Subcutaneous adipose tissue (tissue), 4 donors: ENCODE data around the gene MDP1. TPM values are rescaled to one million over a fixed set of nuclear protein-coding genes. Genes with fewer than 3 reads are reported as not detected.

Source experiments
- total RNA-seq, 4 donors: library from RNA; depleted of rRNA; stranded (reverse); fragments of >200 nt; gene quantifications; one replicate each; pipeline ENCODE4 v1.1.0, GENCODE V29; 2016
- TF ChIP-seq, protein P1 (sequence below): fragments of 450-650 bp; IDR thresholded peaks from one replicate; pipeline ENCODE4 v1.5.1; 2016; ENCODE audit warnings: low read depth, mild to moderate bottlenecking, control low read depth, antibody characterized with exemption, moderate library complexity

Gene MDP1
- total RNA-seq, result 10 to 100 TPM; 14.3 to 30.3 (median 24.1) TPM

DNA sequence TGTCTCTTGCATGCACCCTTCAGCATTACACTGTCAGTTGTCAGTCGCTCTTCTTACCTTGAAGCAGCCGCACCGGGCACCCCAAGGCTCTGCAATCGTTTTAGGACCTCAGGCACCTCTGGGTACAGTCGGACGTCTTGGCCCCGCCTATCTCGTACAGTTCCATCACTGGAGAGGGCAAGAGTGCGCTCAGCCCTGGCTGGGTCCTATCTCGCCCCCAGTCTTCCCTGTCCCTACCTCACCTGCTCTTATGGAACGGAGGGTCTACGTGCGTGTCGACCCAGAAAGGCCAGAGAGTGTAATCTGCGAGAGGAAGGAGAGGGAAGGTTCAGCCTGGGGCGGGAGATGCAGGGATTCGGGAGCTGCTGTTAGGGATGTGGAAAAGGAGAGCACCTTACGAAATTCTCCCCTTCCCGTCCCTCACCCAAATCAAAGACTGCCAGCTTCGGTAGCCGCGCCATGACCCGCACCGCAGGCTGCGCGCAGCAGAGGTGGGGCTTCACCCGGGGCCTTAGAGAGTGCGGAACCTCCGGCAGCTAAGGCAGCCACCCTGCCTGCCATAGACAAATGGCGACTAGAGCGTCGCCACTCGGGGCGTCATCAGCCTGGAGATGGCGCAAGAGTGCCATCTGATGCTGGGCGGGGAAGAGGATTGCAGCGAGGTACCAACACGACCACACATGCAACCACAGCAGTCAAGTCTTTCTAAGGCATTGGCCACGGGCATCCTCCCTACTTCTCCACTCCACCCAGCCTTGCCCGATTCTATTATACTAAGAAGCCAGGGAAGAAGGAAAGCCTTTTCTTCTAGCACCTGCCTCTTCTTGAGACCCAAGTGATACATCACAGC, at the start of gene MDP1:
MDP1 (minus strand) TSS at position 572 of the 850 bp plus-strand sequence; CDS start at position 461, 111 bp downstream.
- TF ChIP-seq, protein P1, sequence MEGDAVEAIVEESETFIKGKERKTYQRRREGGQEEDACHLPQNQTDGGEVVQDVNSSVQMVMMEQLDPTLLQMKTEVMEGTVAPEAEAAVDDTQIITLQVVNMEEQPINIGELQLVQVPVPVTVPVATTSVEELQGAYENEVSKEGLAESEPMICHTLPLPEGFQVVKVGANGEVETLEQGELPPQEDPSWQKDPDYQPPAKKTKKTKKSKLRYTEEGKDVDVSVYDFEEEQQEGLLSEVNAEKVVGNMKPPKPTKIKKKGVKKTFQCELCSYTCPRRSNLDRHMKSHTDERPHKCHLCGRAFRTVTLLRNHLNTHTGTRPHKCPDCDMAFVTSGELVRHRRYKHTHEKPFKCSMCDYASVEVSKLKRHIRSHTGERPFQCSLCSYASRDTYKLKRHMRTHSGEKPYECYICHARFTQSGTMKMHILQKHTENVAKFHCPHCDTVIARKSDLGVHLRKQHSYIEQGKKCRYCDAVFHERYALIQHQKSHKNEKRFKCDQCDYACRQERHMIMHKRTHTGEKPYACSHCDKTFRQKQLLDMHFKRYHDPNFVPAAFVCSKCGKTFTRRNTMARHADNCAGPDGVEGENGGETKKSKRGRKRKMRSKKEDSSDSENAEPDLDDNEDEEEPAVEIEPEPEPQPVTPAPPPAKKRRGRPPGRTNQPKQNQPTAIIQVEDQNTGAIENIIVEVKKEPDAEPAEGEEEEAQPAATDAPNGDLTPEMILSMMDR, result no peak

DNA sequence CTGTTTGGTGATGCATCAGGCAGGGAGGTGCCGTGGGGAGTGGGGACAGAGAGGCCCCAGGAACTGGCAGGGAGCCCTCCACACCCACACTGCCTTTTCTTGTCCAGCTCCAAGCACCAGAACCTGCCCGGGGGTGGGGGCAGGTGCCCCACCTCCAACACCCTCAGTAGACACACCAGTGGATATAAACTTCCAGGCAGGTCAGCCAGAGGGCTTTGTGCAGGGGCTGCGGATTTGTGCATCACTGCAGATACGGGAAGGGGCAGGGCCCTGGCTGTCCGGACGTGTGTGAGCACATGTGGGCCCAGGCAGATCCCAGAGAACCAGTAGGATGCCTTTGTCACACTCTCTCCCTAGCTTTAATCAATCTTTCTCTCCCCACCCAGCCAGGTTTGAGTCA, 48.4 kb upstream of the MDP1 start:
- TF ChIP-seq, protein P1, result no peak

DNA sequence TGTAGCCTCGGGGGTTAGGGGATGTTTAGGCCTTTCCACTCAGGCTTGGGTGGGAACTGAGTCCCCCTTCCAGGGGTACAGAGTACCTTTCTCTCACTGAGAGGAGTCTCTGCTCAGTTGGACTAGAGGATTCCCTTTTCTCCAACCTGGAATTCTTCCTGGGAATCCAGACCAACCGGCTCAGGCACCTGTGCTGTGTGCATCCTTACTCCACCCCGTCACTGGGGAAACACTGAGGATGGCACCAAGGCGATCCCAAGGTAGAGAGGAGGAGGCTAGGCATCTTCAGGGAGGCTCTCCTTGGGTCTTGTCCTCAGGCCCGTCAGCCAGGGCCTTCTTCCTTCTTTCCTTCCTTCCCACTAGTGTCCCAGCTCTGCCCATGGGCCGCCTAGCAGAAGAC, 48.0 kb upstream of the MDP1 start:
- TF ChIP-seq, protein P1, result no peak

DNA sequence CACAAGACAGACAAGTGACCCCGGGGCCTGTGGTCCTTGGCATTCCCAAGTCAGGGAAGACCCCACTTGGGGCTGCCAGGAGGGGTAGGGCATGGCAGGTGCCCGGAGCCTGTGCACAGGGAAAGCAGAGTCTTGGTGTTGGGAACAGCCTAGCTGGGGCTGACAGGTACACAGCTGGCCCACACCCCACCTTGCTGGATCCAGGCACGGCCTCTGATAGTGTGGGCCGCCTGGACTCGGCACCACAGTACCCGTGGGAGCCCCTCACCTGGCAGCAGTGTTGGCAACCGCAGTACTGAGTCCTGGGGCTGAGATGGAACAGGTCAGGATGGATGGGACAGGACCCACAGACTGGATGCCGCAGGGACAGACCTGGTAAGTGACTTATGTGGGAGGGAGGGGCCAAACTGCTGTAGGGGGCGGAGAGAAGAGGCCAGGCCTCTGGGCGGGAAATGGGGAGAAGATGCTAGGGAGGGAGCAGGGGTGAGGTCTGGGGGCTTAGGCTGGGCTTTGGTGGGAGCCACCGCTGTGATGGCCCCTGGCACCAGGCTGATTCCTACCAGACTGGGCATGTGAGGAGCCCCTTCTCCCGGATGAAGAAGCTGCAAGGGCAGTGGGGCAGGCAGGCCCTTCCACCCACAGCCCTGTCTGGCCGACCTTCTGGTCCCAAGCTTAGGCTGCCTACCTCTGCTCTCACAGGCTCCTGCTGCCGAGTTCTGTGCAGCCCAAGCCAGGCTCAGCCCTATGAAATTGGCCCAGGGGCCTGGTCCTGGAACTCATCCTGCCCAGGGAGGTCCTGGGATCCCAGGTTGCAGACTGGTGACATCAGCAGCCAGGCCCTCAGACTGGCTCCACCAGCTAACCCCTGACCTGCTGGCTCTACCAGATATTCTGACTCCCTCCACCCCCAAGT, 47.2 kb upstream of the MDP1 start, which contains the start of gene TGM1:
TGM1 (minus strand) TSS at position 357 of the 913 bp plus-strand sequence. CDS start 825 bp downstream, outside the sequence.
- TF ChIP-seq, protein P1, result no peak

DNA sequence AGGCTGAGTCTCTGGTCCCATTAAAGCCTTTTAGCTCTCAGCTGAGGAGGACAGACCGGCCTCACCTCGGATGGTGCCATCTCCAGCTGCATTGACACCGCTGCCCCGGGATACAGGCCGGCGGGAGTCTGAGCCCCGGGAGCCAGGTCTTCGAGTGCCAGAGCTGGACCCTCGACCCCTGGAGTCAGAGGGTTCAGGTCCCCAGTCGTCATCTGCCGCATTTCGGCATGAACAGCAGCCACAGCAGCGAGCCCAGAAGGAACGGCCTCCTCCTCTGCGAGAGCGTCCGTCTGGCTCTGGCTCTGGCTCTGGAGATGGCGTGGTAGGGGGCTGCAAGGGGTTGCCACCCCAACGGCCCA, 46.1 kb upstream of the MDP1 start:
- TF ChIP-seq, protein P1, result no peak

DNA sequence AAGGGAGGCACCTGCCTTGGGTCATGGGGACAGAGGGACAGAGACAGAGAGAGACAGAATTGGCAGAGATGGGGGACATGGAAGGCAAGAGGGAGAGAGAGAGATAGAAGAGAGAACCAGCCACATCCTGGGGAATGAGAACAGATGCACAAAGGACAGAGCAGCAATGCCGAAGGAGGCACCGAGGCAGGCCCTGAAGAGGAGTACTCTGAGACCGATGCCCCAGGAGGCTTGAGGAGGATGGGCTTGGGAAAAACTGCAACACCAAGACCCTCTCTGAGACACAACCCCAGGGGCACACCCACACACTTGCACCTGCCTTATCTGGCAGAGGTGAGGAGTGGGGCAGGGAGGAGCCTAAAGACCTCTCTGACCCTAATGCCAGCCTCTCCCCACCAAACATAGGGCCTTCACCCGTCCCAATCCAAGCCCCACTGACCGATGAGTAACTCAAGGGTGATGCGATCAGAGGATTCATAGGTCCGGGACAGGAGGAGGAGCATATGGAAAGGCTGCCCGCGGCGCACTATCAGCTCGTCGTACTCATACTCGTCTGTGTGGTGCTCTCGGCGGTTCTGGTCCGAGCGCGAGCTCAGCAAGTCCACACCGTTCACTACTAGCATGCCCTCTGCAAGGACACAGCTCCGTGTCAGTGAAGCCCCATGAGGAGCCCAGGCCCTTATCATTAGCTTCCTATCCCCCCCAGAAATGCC, 45.5 kb upstream of the MDP1 start:
- TF ChIP-seq, protein P1, result no peak
